ENCODE measurements around the gene EIF2S2. TPM values are rescaled to one million over a fixed set of nuclear protein-coding genes. Genes with fewer than 3 reads are reported as not detected.
"Not testable (repeated sequence)": the region's sequence is repeated elsewhere in the genome, so short reads cannot be mapped to it uniquely, and the experiment has no call there.

EIF2S2 gene
- total RNA-seq, result 100 to 1,000 TPM; 106 to 108 TPM

DNA sequence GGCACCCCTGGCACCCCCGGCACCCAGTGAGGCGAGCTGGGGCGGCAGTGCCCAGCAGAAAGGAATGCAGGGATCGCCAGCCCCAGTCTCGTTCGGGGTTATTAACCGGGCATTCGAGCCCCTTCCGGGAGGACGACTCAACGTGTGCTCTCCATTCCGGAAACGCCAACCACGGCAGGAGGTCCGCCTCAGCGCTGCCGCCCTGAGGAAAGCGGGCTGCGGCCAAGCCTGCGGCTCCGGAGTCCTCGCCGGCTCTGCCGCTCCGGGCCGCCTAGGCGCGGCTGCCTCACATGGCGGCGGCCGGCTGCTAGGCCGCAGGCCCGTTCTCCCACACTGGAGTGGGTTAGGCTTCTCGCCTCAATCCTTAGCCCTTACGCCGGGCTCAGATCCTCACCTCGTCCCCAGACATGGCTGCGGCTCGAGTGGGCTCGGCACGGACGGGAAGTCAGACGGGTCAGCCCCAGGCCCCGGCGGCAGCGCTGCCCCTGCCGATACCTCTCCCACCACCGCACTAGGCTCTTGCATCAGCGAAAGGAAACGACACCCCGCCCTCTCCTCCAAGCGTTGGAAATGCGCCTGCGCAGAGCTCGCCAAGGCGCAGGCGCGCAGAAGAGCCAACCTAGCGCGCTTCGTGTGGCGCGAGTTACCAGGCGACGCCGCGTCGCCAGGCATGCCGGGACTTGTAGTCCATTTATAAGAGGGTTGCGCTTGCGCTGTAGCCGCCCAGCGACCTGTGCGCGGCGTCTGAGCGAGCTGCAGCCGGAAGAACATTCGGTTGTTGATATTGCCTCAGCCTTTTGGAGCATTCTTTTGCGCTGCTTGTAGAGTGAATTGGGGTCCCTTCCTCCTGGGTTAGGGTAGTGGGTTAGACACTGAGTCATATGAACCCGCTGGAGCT is at the start of gene EIF2S2:
EIF2S2 (minus strand) TSS at position 542 of the 898 bp plus-strand sequence; CDS start at position 409, 133 bp downstream.
- DNase-seq, result peak; percentile 97
- POLR2A ChIA-PET, result interaction anchor here (0.6 to 3.4 kb wide), 54 partner anchors 10 to 1172 kb away, joined by 3 to 73 read pairs (median 4); partner anchors contain the start of genes ACTL10, AHCY, CBFA2T2 and CDK5RAP1
- Mint-ChIP-seq H3K9me3 (no peaks in the 10 kb centered on the region), H3K27ac (peak within 1 kb of the TSS; percentile 92), H3K36me3 (ENCODE audit: low read depth) (peaks cover 42% of the 10 kb centered on the region), H3K4me1 (peaks cover 39% of the 10 kb centered on the region), H3K27me3 (peaks cover 2% of the 10 kb centered on the region), H3K4me3 (peak within 1 kb of the TSS; percentile 86)
- CTCF ChIA-PET, result interaction anchor here (0.6 to 1.5 kb wide), 10 partner anchors 9 to 320 kb away, joined by 3 to 6 read pairs (median 3); partner anchors contain the start of gene RALY

DNA sequence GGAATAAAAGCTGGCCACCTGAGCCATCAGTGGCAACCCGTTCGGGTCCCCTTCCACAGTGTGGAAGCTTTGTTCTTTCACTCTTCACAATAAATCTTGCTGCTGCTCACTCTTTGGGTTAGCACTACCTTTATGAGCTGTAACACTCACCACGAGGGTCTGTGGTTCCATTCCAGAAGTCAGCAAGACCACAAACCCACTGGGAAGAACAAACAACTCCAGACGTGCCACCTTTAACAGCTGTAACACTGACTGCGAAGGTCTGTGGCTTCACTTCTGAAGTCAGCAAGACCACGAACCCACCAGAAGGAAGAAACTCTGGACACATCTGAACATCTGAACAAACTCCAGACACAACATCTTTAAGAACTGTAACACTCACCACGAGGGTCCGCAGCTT is 45.7 kb upstream of the EIF2S2 start:
- CTCF ChIA-PET, result not testable (repeated sequence)

DNA sequence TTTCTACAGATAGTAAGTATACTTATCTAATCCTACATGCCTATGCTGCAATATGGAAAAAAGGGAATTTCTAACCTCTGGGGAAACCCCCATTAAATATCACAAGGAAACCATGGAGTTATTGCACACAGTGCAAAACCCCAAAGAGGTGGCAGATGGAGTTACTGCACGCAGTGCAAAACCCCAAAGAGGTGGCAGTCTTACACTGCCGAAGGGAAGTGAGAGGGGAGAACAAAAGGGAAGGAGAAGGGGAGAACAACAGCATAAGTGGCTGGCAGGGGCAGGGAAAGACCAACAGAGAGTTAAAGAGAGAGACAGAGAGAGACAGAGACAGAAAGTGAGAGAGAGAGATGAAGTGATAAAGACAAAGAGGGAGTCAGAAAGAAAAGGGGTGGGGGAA is 43.8 kb upstream of the EIF2S2 start:
- ChIA-PET POLR2A (no interaction called here), CTCF (no interaction called here)
- Mint-ChIP-seq H3K4me3 (no peak overlapping the region), H3K4me1 (peaks cover 2% of the 10 kb centered on the region), H3K27me3 (peaks cover 17% of the 10 kb centered on the region), H3K9me3 (no peaks in the 10 kb centered on the region), H3K36me3 (ENCODE audit: low read depth) (no peaks in the 10 kb centered on the region), H3K27ac (no peak overlapping the region)
- no peak for DNase-seq

More for the DNA sequence above, 45.7 kb upstream of the EIF2S2 start:
- H3K4me1 Mint-ChIP-seq; POLR2A ChIA-PET; H3K27ac Mint-ChIP-seq; H3K36me3 Mint-ChIP-seq (ENCODE audit: low read depth); H3K4me3 Mint-ChIP-seq; DNase-seq; H3K9me3 Mint-ChIP-seq: not testable (repeated sequence)
- peaks cover 13% of the 10 kb centered on the region for H3K27me3 Mint-ChIP-seq

- H3K9me3 Mint-ChIP-seq; CTCF ChIA-PET; H3K36me3 Mint-ChIP-seq (ENCODE audit: low read depth); POLR2A ChIA-PET; H3K4me1 Mint-ChIP-seq; H3K27ac Mint-ChIP-seq; DNase-seq; H3K4me3 Mint-ChIP-seq: not testable (repeated sequence)
- peaks cover 19% of the 10 kb centered on the region for H3K27me3 Mint-ChIP-seq
These were observed 41.1 kb upstream of the EIF2S2 start for GRCh38 chr20:34153169-34153568.

- DNase-seq; H3K9me3 Mint-ChIP-seq; H3K36me3 Mint-ChIP-seq (ENCODE audit: low read depth); H3K27ac Mint-ChIP-seq; H3K4me3 Mint-ChIP-seq; H3K4me1 Mint-ChIP-seq: not testable (repeated sequence)
- peaks cover 19% of the 10 kb centered on the region for H3K27me3 Mint-ChIP-seq
- ChIA-PET POLR2A (interaction anchor here (0.6 kb wide), 1 partner anchor 62 kb away, joined by 3 read pairs; no protein-coding TSS in a partner anchor), CTCF (interaction anchor here (0.7 kb wide), 1 partner anchor 143 kb away, joined by 3 read pairs; no protein-coding TSS in a partner anchor)
These were observed 40.0 kb upstream of the EIF2S2 start for GRCh38 chr20:34152073-34152472.

DNA sequence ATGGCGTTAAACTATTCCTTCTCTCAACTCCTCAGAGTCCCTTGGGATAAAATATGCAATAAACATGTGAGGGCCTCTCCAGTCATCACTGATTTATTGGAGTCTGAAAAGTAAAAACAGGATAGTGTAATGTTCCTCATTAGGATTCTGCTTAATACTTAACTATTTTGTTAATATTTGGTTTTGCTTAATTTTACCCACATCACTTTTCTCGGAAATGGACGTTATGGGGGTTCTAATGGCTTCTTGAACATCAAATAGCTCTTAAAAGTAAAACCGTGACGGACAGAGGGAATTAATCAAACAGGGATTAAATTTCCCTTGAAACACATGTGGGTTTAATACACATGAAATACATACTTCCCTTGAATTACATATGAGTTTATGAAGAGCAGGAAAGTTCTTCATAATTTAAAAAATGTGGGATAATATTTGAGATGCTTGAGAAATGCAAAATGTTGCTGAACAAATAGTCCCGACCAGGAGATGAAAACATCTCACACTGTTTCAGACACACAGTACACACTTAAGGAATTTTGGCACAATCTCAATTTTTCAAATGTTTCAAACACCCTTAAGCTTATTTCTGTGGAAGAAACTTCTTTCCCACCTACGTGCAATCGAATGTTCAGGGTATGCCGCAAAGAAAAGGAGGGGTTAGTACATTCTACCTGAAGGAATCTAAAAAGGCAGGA is 38.4 kb upstream of the EIF2S2 start:
- peaks cover 19% of the 10 kb centered on the region for H3K27me3 Mint-ChIP-seq
- ChIA-PET CTCF (interaction anchor here (0.6 kb wide), 1 partner anchor 46 kb away, joined by 3 read pairs; no protein-coding TSS in a partner anchor), POLR2A (no interaction called here)
- H3K4me1 Mint-ChIP-seq, result no peaks in the 10 kb centered on the region
- H3K9me3 Mint-ChIP-seq, result no peaks in the 10 kb centered on the region
- H3K27ac Mint-ChIP-seq, result no peak overlapping the region
- no peaks in the 10 kb centered on the region for H3K36me3 Mint-ChIP-seq (ENCODE audit: low read depth)
- DNase-seq, result no peak
- H3K4me3 Mint-ChIP-seq, result no peak overlapping the region

DNA sequence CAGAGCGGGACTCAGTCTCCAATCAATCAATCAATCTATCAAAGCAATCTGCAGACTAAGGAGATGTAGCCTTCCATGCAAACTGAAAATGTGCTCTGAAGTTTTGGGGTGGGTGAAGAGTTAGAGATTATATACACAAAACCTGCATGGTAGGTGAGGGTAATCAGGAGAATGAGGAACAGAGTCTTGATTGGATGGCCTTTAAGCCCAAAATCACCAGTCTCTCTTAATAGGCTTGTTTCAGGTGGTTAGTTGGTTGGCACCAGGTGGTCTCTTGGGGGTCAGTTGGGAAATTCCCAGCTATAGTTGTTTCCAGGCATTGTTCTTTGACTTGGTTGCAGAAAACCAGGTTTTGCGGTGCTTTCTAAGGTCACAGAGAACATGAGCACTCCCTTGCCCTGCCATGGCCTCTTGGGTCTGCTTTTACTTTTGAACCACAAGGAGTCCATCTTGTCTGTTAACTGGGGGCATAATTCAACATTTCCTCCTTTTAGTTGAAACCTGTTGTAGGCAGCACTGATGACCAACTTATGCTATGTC is 33.3 kb upstream of the EIF2S2 start:
- Mint-ChIP-seq H3K4me1 (no peaks in the 10 kb centered on the region), H3K9me3 (no peaks in the 10 kb centered on the region), H3K36me3 (ENCODE audit: low read depth) (no peaks in the 10 kb centered on the region), H3K4me3 (no peak overlapping the region), H3K27ac (no peak overlapping the region), H3K27me3 (peaks cover 10% of the 10 kb centered on the region)
- CTCF ChIA-PET, result no interaction called here
- POLR2A ChIA-PET, result no interaction called here
- DNase-seq, result no peak

- Mint-ChIP-seq H3K4me3 (no peak overlapping the region), H3K27ac (no peak overlapping the region), H3K4me1 (peaks cover 3% of the 10 kb centered on the region), H3K9me3 (no peaks in the 10 kb centered on the region), H3K27me3 (peaks cover 14% of the 10 kb centered on the region), H3K36me3 (ENCODE audit: low read depth) (no peaks in the 10 kb centered on the region)
- CTCF ChIA-PET, result no interaction called here
- POLR2A ChIA-PET, result no interaction called here
- DNase-seq, result no peak
These were observed 31.9 kb upstream of the EIF2S2 start for GRCh38 chr20:34143951-34144350.

DNA sequence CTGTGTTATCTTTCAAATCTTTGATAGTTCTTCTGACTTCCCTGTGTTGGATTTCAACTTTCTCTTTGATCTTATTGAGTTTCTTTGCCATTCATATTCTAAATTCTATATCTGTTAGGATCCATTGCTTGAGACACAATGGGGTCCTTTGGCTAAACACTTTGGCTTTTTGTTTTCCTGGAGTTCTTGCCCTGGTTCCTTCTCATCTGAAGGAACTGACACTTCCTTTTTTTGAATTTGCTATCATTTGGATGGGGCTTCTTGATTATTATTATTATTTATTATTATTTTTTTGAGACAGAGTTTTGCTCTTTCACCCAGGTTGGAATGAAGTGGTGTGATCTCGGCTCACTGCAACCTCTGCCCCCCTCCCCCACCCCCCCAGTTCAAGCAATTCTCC is 30.1 kb upstream of the EIF2S2 start:
- ChIA-PET CTCF (no interaction called here), POLR2A (no interaction called here)
- no peak overlapping the region for H3K27ac Mint-ChIP-seq
- H3K36me3 Mint-ChIP-seq (ENCODE audit: low read depth), result no peaks in the 10 kb centered on the region
- peaks cover 3% of the 10 kb centered on the region for H3K4me1 Mint-ChIP-seq
- no peak for DNase-seq
- peaks cover 14% of the 10 kb centered on the region for H3K27me3 Mint-ChIP-seq
- H3K4me3 Mint-ChIP-seq, result no peak overlapping the region
- no peaks in the 10 kb centered on the region for H3K9me3 Mint-ChIP-seq

DNA sequence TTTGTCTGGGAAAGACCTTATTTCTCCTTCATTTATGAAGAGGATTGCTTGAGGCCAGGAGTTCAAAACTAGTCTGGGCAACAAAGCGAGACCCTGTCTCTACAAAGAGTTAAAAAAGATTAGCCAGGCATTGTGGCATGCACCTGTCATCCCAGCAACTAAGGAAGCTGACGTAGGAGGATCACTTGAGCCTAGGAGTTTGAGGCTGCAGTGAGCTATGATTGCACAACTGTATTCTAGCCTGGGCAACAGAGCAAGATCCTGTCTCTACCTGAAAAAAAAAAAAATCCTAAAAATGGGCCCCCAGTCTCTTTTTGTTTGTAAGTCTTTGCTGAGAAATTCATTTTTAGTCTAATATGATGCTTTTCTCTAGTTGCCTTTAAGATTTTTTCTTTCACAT is 29.2 kb upstream of the EIF2S2 start:
- peaks cover 3% of the 10 kb centered on the region for H3K4me1 Mint-ChIP-seq
- DNase-seq, result no peak
- H3K9me3 Mint-ChIP-seq, result no peaks in the 10 kb centered on the region
- no peaks in the 10 kb centered on the region for H3K36me3 Mint-ChIP-seq (ENCODE audit: low read depth)
- ChIA-PET POLR2A (no interaction called here), CTCF (no interaction called here)
- no peak overlapping the region for H3K4me3 Mint-ChIP-seq
- no peak overlapping the region for H3K27ac Mint-ChIP-seq
- H3K27me3 Mint-ChIP-seq, result peaks cover 14% of the 10 kb centered on the region

- H3K27me3 Mint-ChIP-seq, result peaks cover 12% of the 10 kb centered on the region
- H3K4me1 Mint-ChIP-seq; H3K4me3 Mint-ChIP-seq; H3K9me3 Mint-ChIP-seq; H3K36me3 Mint-ChIP-seq (ENCODE audit: low read depth); DNase-seq; H3K27ac Mint-ChIP-seq; POLR2A ChIA-PET: not testable (repeated sequence)
- CTCF ChIA-PET, result interaction anchor here (0.6 kb wide), 1 partner anchor 130 kb away, joined by 3 read pairs; no protein-coding TSS in a partner anchor
These were observed 23.7 kb upstream of the EIF2S2 start for GRCh38 chr20:34135525-34136275.

GRCh38 chr20:34133365-34133860 is 21.4 kb upstream of the EIF2S2 start:
- H3K9me3 Mint-ChIP-seq; DNase-seq; POLR2A ChIA-PET; H3K27me3 Mint-ChIP-seq; H3K36me3 Mint-ChIP-seq (ENCODE audit: low read depth); H3K4me1 Mint-ChIP-seq; H3K4me3 Mint-ChIP-seq; H3K27ac Mint-ChIP-seq: not testable (repeated sequence)
- CTCF ChIA-PET, result interaction anchor here (0.6 kb wide), 1 partner anchor 218 kb away, joined by 3 read pairs; no protein-coding TSS in a partner anchor
